HG03060 (cell line): ENCODE results near the gene IGFBP3.
"Not testable (repeated sequence)": the region's sequence is repeated elsewhere in the genome, so short reads cannot be mapped to it uniquely, and the experiment has no call there.

ENCODE experiments used
- ATAC-seq: cut with Tn5 transposase; IDR thresholded peaks from one replicate; pipeline ENCODE4 v1.9.1; 2021; ENCODE audit warnings: low read depth, moderate number of reproducible peaks; ENCODE audit not compliant: unreplicated experiment

IGFBP3 gene

GRCh38 chr7:45920502-45921380, at the start of gene IGFBP3:
TSS of gene IGFBP3 (minus strand) at chr7:45921272. CDS start at chr7:45921140, 132 bp downstream.
- no peak for ATAC-seq

- ATAC-seq: no peak
These were observed 49.4 kb upstream of the IGFBP3 start for GRCh38 chr7:45970454-45970853.

- ATAC-seq: no peak
These were observed 48.9 kb upstream of the IGFBP3 start for GRCh38 chr7:45969940-45970339.

- no peak for ATAC-seq
These were observed 47.9 kb upstream of the IGFBP3 start for GRCh38 chr7:45968856-45969541.

- no peak for ATAC-seq
These were observed 47.2 kb upstream of the IGFBP3 start for GRCh38 chr7:45968312-45968711.

GRCh38 chr7:45967591-45968157, 46.6 kb upstream of the IGFBP3 start:
- ATAC-seq: no peak

GRCh38 chr7:45962861-45963260, 41.8 kb upstream of the IGFBP3 start:
- ATAC-seq: no peak

GRCh38 chr7:45957721-45958120, 36.6 kb upstream of the IGFBP3 start:
- ATAC-seq: no peak

- ATAC-seq: no peak
These were observed 34.2 kb upstream of the IGFBP3 start for GRCh38 chr7:45955286-45955685.

- not testable (repeated sequence) for ATAC-seq
These were observed 32.0 kb upstream of the IGFBP3 start for GRCh38 chr7:45953055-45953454.

- no peak for ATAC-seq
These were observed 23.0 kb upstream of the IGFBP3 start for GRCh38 chr7:45944058-45944457.

- no peak for ATAC-seq
These were observed 19.9 kb upstream of the IGFBP3 start for GRCh38 chr7:45940939-45941338.

- not testable (repeated sequence) for ATAC-seq
These were observed 19.2 kb upstream of the IGFBP3 start for GRCh38 chr7:45940237-45940781.

GRCh38 chr7:45939574-45939973, 18.5 kb upstream of the IGFBP3 start:
- no peak for ATAC-seq

GRCh38 chr7:45938626-45939302, 17.7 kb upstream of the IGFBP3 start:
- ATAC-seq: no peak

GRCh38 chr7:45937862-45938261, 16.8 kb upstream of the IGFBP3 start:
- no peak for ATAC-seq

GRCh38 chr7:45937301-45937700, 16.2 kb upstream of the IGFBP3 start:
- no peak for ATAC-seq

GRCh38 chr7:45930967-45931366, 9.9 kb upstream of the IGFBP3 start:
- ATAC-seq: no peak

GRCh38 chr7:45927721-45928120, 6.6 kb upstream of the IGFBP3 start:
- no peak for ATAC-seq

GRCh38 chr7:45924283-45924682, 3.2 kb upstream of the IGFBP3 start:
- no peak for ATAC-seq

- no peak for ATAC-seq
These were observed 2.7 kb upstream of the IGFBP3 start for GRCh38 chr7:45923818-45924217.
